ENCODE data around the gene IPPK. TPM values are rescaled to one million over a fixed set of nuclear protein-coding genes. Genes with fewer than 3 reads are reported as not detected.
A peak's percentile ranks its signal among the peaks of the same experiment; 100 is the strongest.

IPPK gene
- total RNA-seq, 1 donor from 2014 or later = 8.1 TPM

DNA sequence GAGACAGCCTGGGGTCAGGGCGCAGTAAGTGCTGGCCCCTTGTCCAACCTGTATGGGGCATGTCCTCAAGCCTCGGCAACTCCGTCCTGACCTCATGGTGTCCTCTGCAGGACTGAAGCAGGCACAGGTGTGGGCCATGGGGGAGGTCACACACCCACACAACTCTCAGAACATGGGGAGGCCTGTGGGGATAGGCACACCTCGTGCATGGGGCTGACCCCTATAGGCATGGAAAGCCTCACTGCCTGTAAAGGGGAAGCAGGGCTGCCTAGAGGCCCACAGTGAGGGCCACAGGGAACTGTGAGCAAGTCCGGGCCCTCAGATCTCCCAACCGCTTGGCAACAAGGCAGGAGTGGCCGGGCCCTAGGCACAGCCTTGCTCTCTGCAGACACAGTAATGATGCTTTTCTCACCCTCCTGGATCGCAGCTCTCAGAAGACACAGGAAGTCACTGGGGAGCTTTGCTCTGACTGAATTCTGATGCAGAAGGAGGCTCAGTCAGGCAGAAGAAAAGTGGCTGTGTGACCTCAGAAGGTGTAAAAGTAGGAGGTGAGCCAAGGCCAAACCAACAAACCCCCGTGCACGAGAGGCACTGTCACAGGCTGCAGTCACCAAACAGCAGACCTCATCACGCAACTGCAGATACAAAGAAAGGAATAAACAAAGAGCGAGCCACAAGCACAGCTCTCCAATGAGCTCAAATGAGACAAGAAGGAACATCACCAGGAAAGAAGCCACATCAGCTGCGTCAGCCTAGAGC, 5.4 kb downstream of the IPPK start:
- Mint-ChIP-seq H3K27me3 (no peaks in the 10 kb centered on the region), H3K4me1 (ENCODE audit: unreplicated experiment) (peaks cover 41% of the 10 kb centered on the region), H3K4me3 (peak overlapping the region; percentile 15), H3K36me3 (peaks cover 12% of the 10 kb centered on the region), H3K27ac (peak overlapping the region; percentile 32), H3K9me3 (no peaks in the 10 kb centered on the region)
- DNase-seq (ENCODE audit: extremely low spot score, unreplicated experiment) = no peak
- no peak for TF ChIP-seq CTCF (conservative IDR thresholded peaks at IDR 0.05)

DNA sequence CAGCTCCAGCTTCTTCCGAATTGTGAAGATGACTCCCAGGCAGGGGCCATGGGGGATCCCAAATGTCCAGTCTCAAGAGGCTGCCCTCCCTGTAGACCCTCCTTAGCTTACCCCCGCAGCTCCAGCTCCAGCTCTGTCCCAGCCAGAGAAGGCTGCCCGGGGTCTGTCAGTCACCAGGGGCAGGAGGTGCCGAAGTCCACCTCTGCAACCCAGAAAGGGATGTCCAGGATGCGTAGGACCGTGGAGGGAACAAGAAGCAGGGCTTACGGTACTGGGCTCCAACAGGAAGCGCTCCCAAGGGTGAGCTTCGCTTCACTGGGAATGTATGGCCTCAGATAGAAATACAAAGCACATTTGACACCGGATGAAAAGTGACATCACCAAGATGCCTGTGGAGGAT, 6.0 kb downstream of the IPPK start:
- Mint-ChIP-seq H3K27me3 (no peaks in the 10 kb centered on the region), H3K4me3 (no peak overlapping the region), H3K4me1 (ENCODE audit: unreplicated experiment) (peaks cover 38% of the 10 kb centered on the region), H3K27ac (no peak overlapping the region), H3K9me3 (no peaks in the 10 kb centered on the region), H3K36me3 (peaks cover 12% of the 10 kb centered on the region)
- DNase-seq (ENCODE audit: extremely low spot score, unreplicated experiment) = no peak
- TF ChIP-seq CTCF (conservative IDR thresholded peaks at IDR 0.05) = no peak

- no peak overlapping the region for H3K27ac Mint-ChIP-seq
- no peak overlapping the region for H3K4me3 Mint-ChIP-seq
- no peak for DNase-seq (ENCODE audit: extremely low spot score, unreplicated experiment)
- no peaks in the 10 kb centered on the region for H3K27me3 Mint-ChIP-seq
- H3K36me3 Mint-ChIP-seq = peaks cover 12% of the 10 kb centered on the region
- TF ChIP-seq CTCF (conservative IDR thresholded peaks at IDR 0.05) = no peak
- H3K9me3 Mint-ChIP-seq = no peaks in the 10 kb centered on the region
- peaks cover 32% of the 10 kb centered on the region for H3K4me1 Mint-ChIP-seq (ENCODE audit: unreplicated experiment)
Measured at GRCh38 chr9:92663126-92663525, 6.8 kb downstream of the IPPK start.

DNA sequence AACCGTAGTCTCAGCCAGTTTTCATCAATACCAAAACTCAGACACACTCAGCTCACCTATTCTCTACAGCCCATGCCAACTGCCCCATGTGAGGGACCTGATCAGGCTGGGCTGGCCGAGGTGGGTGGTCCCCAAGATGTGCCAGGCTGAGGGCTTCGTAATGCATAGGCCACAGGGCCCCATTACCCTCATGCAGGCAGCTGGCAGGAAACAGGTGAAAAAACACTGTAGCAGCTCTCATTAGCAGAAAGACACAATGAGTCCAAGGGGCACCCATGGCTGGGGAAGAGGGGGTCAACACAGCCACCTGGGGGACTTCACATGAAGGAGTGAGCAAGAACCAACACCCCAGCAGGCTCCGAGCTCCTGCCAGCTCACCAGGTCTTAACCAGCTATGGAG, 8.2 kb downstream of the IPPK start:
- H3K27ac Mint-ChIP-seq = peak overlapping the region; percentile 23
- H3K4me3 Mint-ChIP-seq = no peak overlapping the region
- no peak for TF ChIP-seq CTCF (conservative IDR thresholded peaks at IDR 0.05)
- peaks cover 9% of the 10 kb centered on the region for H3K36me3 Mint-ChIP-seq
- no peaks in the 10 kb centered on the region for H3K9me3 Mint-ChIP-seq
- DNase-seq (ENCODE audit: extremely low spot score, unreplicated experiment) = no peak
- no peaks in the 10 kb centered on the region for H3K27me3 Mint-ChIP-seq
- H3K4me1 Mint-ChIP-seq (ENCODE audit: unreplicated experiment) = peaks cover 32% of the 10 kb centered on the region

GRCh38 chr9:92661127-92661526, 8.8 kb downstream of the IPPK start:
- Mint-ChIP-seq H3K9me3 (no peaks in the 10 kb centered on the region), H3K4me3 (no peak overlapping the region), H3K27me3 (no peaks in the 10 kb centered on the region), H3K4me1 (ENCODE audit: unreplicated experiment) (peaks cover 31% of the 10 kb centered on the region), H3K36me3 (peaks cover 9% of the 10 kb centered on the region), H3K27ac (no peak overlapping the region)
- no peak for DNase-seq (ENCODE audit: extremely low spot score, unreplicated experiment)
- TF ChIP-seq CTCF (conservative IDR thresholded peaks at IDR 0.05) = no peak

All from type B pancreatic cell (in vitro differentiated cells).